HCT116 (cell line): ENCODE data around the gene USP26. TPM values are rescaled to one million over a fixed set of nuclear protein-coding genes. Genes with fewer than 3 reads are reported as not detected.

ENCODE experiments used
- ATAC-seq: fragments of 200-7000 bp; cut with Tn5 transposase; 2 replicates; pipeline ENCODE4 v1.9.1; 2020; ENCODE audit warnings: mild to moderate bottlenecking, moderate library complexity
- BruUV-seq: library from RNA; stranded (reverse); fragments of 400-500 nt; replicated peaks from 2 replicates; lab custom pipeline; 2021; lab: Mats Ljungman, UMichigan
- CTCF ChIA-PET: fragments of 300-600 bp; sonication (Branson Sonifier 250); formaldehyde crosslinking; loops from one replicate; lab custom pipeline; 2021; ENCODE audit warnings: antibody characterized with exemption; lab: Charles Lee
- POLR2A ChIA-PET: fragments of 300-600, 350-600 bp; sonication (Branson Sonifier 250); formaldehyde crosslinking; loops from one replicate; lab custom pipeline; 2021; ENCODE audit warnings: antibody characterized with exemption; lab: Charles Lee
- RAD21 ChIA-PET, 2 experiments: fragments of 300-600 bp; sonication (Branson Sonifier 250); formaldehyde crosslinking; loops; one replicate each; lab custom pipeline; 2023; ENCODE audit warnings: low total read pairs in 2 of 2; ENCODE audit not compliant: uncharacterized antibody in 2 of 2, unreplicated experiment in 2 of 2, low non-redundant PET in 1 of 2; lab: Charles Lee
- DNase-seq: peaks from one replicate; pipeline ENCODE4 v3.0.0-alpha.2; 2010; ENCODE audit warnings: low read depth, low spot score
- H2AFZ ChIP-seq: fragments of 200-600 bp; shearing (Covaris generic), sonication (generic); 2 replicates; pipeline ENCODE4 v1.6.1; 2017; ENCODE audit warnings: low read depth, mixed run types, mixed read lengths, antibody characterized with exemption, low read length; ENCODE audit not compliant: poor library complexity, severe bottlenecking
- H3K27ac ChIP-seq: 2 replicates; pipeline ENCODE4 v1.5.1; 2012; ENCODE audit warnings: low read depth, low read length
- H3K27me3 ChIP-seq: fragments of 200-600 bp; sonication (generic); 2 replicates; pipeline ENCODE4 v1.6.1; 2016; ENCODE audit warnings: mixed run types, low read length, mixed read lengths; ENCODE audit not compliant: insufficient read depth
- H3K36me3 ChIP-seq, 2 experiments: fragments of 200-500 bp in 1 of 2; fragments of 200-600 bp in 1 of 2; sonication (Bioruptor generic) in 1 of 2; sonication (generic) in 1 of 2; 2 replicates each; pipeline versions ENCODE4 v1.5.1 to v1.6.1; 2014 to 2016; ENCODE audit warnings: low read length in 2 of 2, inconsistent platforms in 1 of 2, mixed read lengths in 1 of 2, mixed run types in 1 of 2; ENCODE audit not compliant: insufficient read depth in 2 of 2, control insufficient read depth in 1 of 2
- H3K4me1 ChIP-seq, 2 experiments: fragments of 200-600 bp in 1 of 2; sonication (generic) in 1 of 2; 2 replicates each; pipeline versions ENCODE4 v1.5.1 to v1.6.1; 2012 to 2017; ENCODE audit warnings: low read length in 2 of 2, inconsistent platforms in 1 of 2, mild to moderate bottlenecking in 1 of 2, mixed read lengths in 1 of 2, mixed run types in 1 of 2, moderate library complexity in 1 of 2; ENCODE audit not compliant: insufficient read depth in 2 of 2, control insufficient read depth in 1 of 2
- H3K4me2 ChIP-seq: fragments of 200-600 bp; sonication (generic); 2 replicates; pipeline ENCODE4 v1.6.1; 2017; ENCODE audit warnings: mixed run types, low read length, mixed read lengths
- H3K4me3 ChIP-seq, 2 experiments: fragments of 200-600 bp in 1 of 2; sonication (generic) in 1 of 2; replicated peaks in 1 of 2; 2 replicates each; pipeline ENCODE4 v1.5.1; 2011 to 2016; ENCODE audit warnings: low read length in 2 of 2, control low read depth in 1 of 2, low read depth in 1 of 2, mild to moderate bottlenecking in 1 of 2, mixed read lengths in 1 of 2, mixed run types in 1 of 2
- H3K79me2 ChIP-seq: fragments of 200-600 bp; sonication (generic); 2 replicates; pipeline ENCODE4 v1.6.1; 2017; ENCODE audit warnings: mild to moderate bottlenecking, mixed run types, low read length, moderate library complexity, mixed read lengths; ENCODE audit not compliant: insufficient read depth
- H3K9ac ChIP-seq: fragments of 200-600 bp; sonication (generic); 2 replicates; pipeline ENCODE4 v1.6.1; 2016; ENCODE audit warnings: low read length, mixed read lengths
- H3K9me2 ChIP-seq: fragments of 200-600 bp; sonication (generic), shearing (Covaris generic); 2 replicates; pipeline ENCODE4 v1.6.1; 2017; ENCODE audit warnings: mixed run types, mild to moderate bottlenecking, moderate library complexity; ENCODE audit not compliant: insufficient read depth
- H3K9me3 ChIP-seq, 2 experiments: fragments of 200-500 bp in 1 of 2; fragments of 200-600 bp in 1 of 2; sonication (Bioruptor generic) in 1 of 2; sonication (generic) in 1 of 2; 2 replicates each; pipeline ENCODE4 v1.6.1; 2014 to 2017; ENCODE audit warnings: low read length in 2 of 2, mixed read lengths in 2 of 2, inconsistent platforms in 1 of 2, low read depth in 1 of 2, mild to moderate bottlenecking in 1 of 2, mixed run types in 1 of 2, moderate library complexity in 1 of 2; ENCODE audit not compliant: control insufficient read depth in 1 of 2, insufficient read depth in 1 of 2
- H4K20me1 ChIP-seq: fragments of 200-600 bp; sonication (generic), shearing (Covaris generic); 2 replicates; pipeline ENCODE4 v1.6.1; 2017; ENCODE audit warnings: mixed run types, mild to moderate bottlenecking, moderate library complexity; ENCODE audit not compliant: insufficient read depth
- ATF3 ChIP-seq: IDR thresholded peaks from 2 replicates; pipeline ENCODE4 v1.6.1; 2012
- ELF1 ChIP-seq: IDR thresholded peaks from 2 replicates; pipeline ENCODE4 v1.6.1; 2012; ENCODE audit warnings: low read depth, borderline replicate concordance
- EZH2 ChIP-seq: fragments of 200-600 bp; sonication (generic); IDR thresholded peaks from 2 replicates; pipeline ENCODE4 v1.6.1; 2017; ENCODE audit warnings: antibody characterized with exemption, mixed run types
- FOSL1 ChIP-seq: IDR thresholded peaks from 2 replicates; pipeline ENCODE4 v1.6.1; 2012; ENCODE audit warnings: low read depth
- REST ChIP-seq: IDR thresholded peaks from 2 replicates; pipeline ENCODE4 v1.6.1; 2012; ENCODE audit warnings: low read depth
- TCF7L2 ChIP-seq: IDR thresholded peaks from 2 replicates; pipeline ENCODE4 v1.7.0; 2011; ENCODE audit warnings: borderline replicate concordance, inconsistent platforms; ENCODE audit not compliant: insufficient read depth, insufficient read length; ENCODE audit errors: extremely low read depth
- YY1 ChIP-seq: IDR thresholded peaks from 2 replicates; pipeline ENCODE4 v1.6.1; 2011; ENCODE audit warnings: low read length, low read depth, moderate library complexity, mild to moderate bottlenecking; ENCODE audit not compliant: insufficient replicate concordance; ENCODE audit errors: extremely low read depth
- intact Hi-C: fragments of 100-400 bp; cut with micrococcal nuclease; formaldehyde crosslinking; loops from 2 replicates; pipeline ENCODE4 v1.10.0; 2022
- total RNA-seq: library from RNA; stranded (reverse); gene quantifications from one replicate; pipeline ENCODE4 v1.2.1, GENCODE V29; 2021; ENCODE audit not compliant: unreplicated experiment

USP26 gene
- total RNA-seq, 1 experiment from 2014 or later = not detected

GRCh38 chrX:132990835-132991234 lies 106.1 kb downstream of the USP26 start:
- no peaks in the 10 kb centered on the region for H3K27me3 ChIP-seq
- TF ChIP-seq ATF3 (no peak), FOSL1 (no peak), REST (no peak), EZH2 (no peak)
- TF ChIP-seq, all 23 proteins: peak for 0
- no peak overlapping the region for H2AFZ ChIP-seq
- H3K9ac ChIP-seq = no peak overlapping the region
- no peaks in the 10 kb centered on the region for H3K79me2 ChIP-seq
- CTCF ChIA-PET = no interaction called here
- POLR2A ChIA-PET = no interaction called here
- H3K4me3 ChIP-seq = no peak overlapping the region
- BruUV-seq = no TSS peak
- intact Hi-C loops = no loop called here
- DNase-seq (no peak), ATAC-seq (no peak)
- no peaks in the 10 kb centered on the region for H3K9me2 ChIP-seq
- H3K36me3 ChIP-seq = no peaks in the 10 kb centered on the region
- H4K20me1 ChIP-seq = no peaks in the 10 kb centered on the region
- H3K27ac ChIP-seq = no peak overlapping the region
- no peaks in the 10 kb centered on the region for H3K4me1 ChIP-seq
- no peak overlapping the region for H3K4me2 ChIP-seq
- RAD21 ChIA-PET = no interaction called here
- no peaks in the 10 kb centered on the region for H3K9me3 ChIP-seq

GRCh38 chrX:132986556-132986955 lies 110.4 kb downstream of the USP26 start:
- intact Hi-C loops = no loop called here
- no peak for TF ChIP-seq ELF1
- no peak for TF ChIP-seq TCF7L2
- no peak for TF ChIP-seq YY1
- TF ChIP-seq, all 23 proteins: peak for 0

More at GRCh38 chrX:132986556-132986955, 110.4 kb downstream of the USP26 start:
- Histone ChIP-seq H3K4me3 (no peak overlapping the region), H3K79me2 (no peaks in the 10 kb centered on the region), H3K4me2 (no peak overlapping the region), H3K36me3 (no peaks in the 10 kb centered on the region), H3K9me3 (no peaks in the 10 kb centered on the region), H3K27me3 (no peaks in the 10 kb centered on the region), H3K9me2 (no peaks in the 10 kb centered on the region), H3K9ac (no peak overlapping the region), H4K20me1 (no peaks in the 10 kb centered on the region), H2AFZ (no peak overlapping the region), H3K27ac (no peak overlapping the region), H3K4me1 (no peaks in the 10 kb centered on the region)
- DNase-seq = no peak
- ChIA-PET RAD21 (no interaction called here), POLR2A (no interaction called here), CTCF (no interaction called here)
- no TSS peak for BruUV-seq
- ATAC-seq = no peak
